Panc1 (cell line): ENCODE measurements around the gene UBXN11. TPM values are rescaled to one million over a fixed set of nuclear protein-coding genes. Genes with fewer than 3 reads are reported as not detected.
A peak's percentile ranks its signal among the peaks of the same experiment; 100 is the strongest.

ENCODE experiments used
- ATAC-seq: fragments of 200-7000 bp; cut with Tn5 transposase; 2 replicates; pipeline ENCODE4 v1.9.1; 2020; ENCODE audit warnings: mild to moderate bottlenecking, moderate library complexity
- BruUV-seq: library from RNA; stranded (reverse); fragments of 400-500 nt; replicated peaks from 2 replicates; lab custom pipeline; 2021; lab: Mats Ljungman, UMichigan
- CTCF ChIA-PET: fragments of 300-600 bp; sonication (Branson Sonifier 250); formaldehyde crosslinking; loops from one replicate; lab custom pipeline; 2022; ENCODE audit warnings: antibody characterized with exemption; lab: Charles Lee
- POLR2A ChIA-PET: fragments of 300-600 bp; sonication (Branson Sonifier 250); formaldehyde crosslinking; loops from one replicate; lab custom pipeline; 2022; ENCODE audit warnings: antibody characterized with exemption; lab: Charles Lee
- DNase-seq: peaks from one replicate; pipeline ENCODE4 v3.0.0-alpha.2; 2010; ENCODE audit warnings: low read depth, low spot score
- H3K27ac ChIP-seq: 2 replicates; pipeline ENCODE4 v1.5.1; 2011; ENCODE audit warnings: mild to moderate bottlenecking, low read length, inconsistent platforms
- H3K27me3 ChIP-seq: fragments of 200-500 bp; sonication (Bioruptor generic); 2 replicates; pipeline ENCODE4 v1.6.0; 2014; ENCODE audit warnings: low read length, inconsistent platforms; ENCODE audit not compliant: control insufficient read depth, insufficient read depth
- H3K36me3 ChIP-seq: fragments of 200-500 bp; sonication (Bioruptor generic); 2 replicates; pipeline ENCODE4 v1.5.1; 2014; ENCODE audit warnings: inconsistent platforms, mild to moderate bottlenecking, low read length, moderate library complexity; ENCODE audit not compliant: control insufficient read depth, insufficient read depth
- H3K4me1 ChIP-seq: 2 replicates; pipeline ENCODE4 v1.5.1; 2011; ENCODE audit warnings: inconsistent platforms, mild to moderate bottlenecking, low read length, moderate library complexity; ENCODE audit not compliant: control insufficient read depth, insufficient read depth
- H3K4me3 ChIP-seq, 2 experiments: 2 replicates each; pipeline ENCODE4 v1.5.1; 2011 to 2012; ENCODE audit warnings: low read depth in 2 of 2, low read length in 2 of 2, mild to moderate bottlenecking in 2 of 2, inconsistent platforms in 1 of 2, moderate library complexity in 1 of 2
- H3K9me3 ChIP-seq: fragments of 200-500 bp; sonication (Bioruptor generic); 2 replicates; pipeline ENCODE4 v1.5.1; 2014; ENCODE audit warnings: low read depth, mild to moderate bottlenecking, inconsistent platforms, low read length, moderate library complexity; ENCODE audit not compliant: control insufficient read depth, insufficient read depth
- POLR2AphosphoS5 ChIP-seq: IDR thresholded peaks from 2 replicates; pipeline ENCODE4 v1.6.1; 2012; ENCODE audit warnings: mild to moderate bottlenecking, low read depth, low read length, moderate library complexity
- SIN3A ChIP-seq: IDR thresholded peaks from 2 replicates; pipeline ENCODE4 v1.6.1; 2012; ENCODE audit warnings: low read depth, mild to moderate bottlenecking, low read length, moderate library complexity, borderline replicate concordance; ENCODE audit not compliant: insufficient read depth
- TCF7L2 ChIP-seq: IDR thresholded peaks from 2 replicates; pipeline ENCODE4 v1.6.1; 2011; ENCODE audit warnings: mild to moderate bottlenecking, low read depth, low read length, inconsistent platforms
- in situ Hi-C: cut with HindIII; loops from 2 replicates; pipeline ENCODE4 v1.10.0; 2016; ENCODE audit warnings: low sequenced_read_pairs, low pct_unique_long_range_greater_than_20kb
- intact Hi-C: fragments of 100-400 bp; cut with micrococcal nuclease; formaldehyde crosslinking; loops from one replicate; pipeline ENCODE4 v1.10.0; 2022; ENCODE audit not compliant: unreplicated experiment
- total RNA-seq: library from RNA; stranded (reverse); gene quantifications from one replicate; pipeline ENCODE4 v1.2.1, GENCODE V29; 2021; ENCODE audit not compliant: unreplicated experiment
- TF ChIP-seq, protein P1 (sequence below): fragments of 450-650 bp; IDR thresholded peaks from 2 replicates; pipeline ENCODE4 v1.5.1; 2017; ENCODE audit warnings: mild to moderate bottlenecking
- TF ChIP-seq, protein P2 (sequence below), 2 experiments: IDR thresholded peaks; 2 replicates each; pipeline ENCODE4 v1.6.1; 2011 to 2012; ENCODE audit warnings: low read depth in 2 of 2, control low read depth in 1 of 2, low read length in 1 of 2, mild to moderate bottlenecking in 1 of 2, moderate library complexity in 1 of 2; ENCODE audit not compliant: insufficient read depth in 1 of 2

UBXN11 gene
- total RNA-seq, 1 experiment from 2014 or later = 23.7 TPM

DNA sequence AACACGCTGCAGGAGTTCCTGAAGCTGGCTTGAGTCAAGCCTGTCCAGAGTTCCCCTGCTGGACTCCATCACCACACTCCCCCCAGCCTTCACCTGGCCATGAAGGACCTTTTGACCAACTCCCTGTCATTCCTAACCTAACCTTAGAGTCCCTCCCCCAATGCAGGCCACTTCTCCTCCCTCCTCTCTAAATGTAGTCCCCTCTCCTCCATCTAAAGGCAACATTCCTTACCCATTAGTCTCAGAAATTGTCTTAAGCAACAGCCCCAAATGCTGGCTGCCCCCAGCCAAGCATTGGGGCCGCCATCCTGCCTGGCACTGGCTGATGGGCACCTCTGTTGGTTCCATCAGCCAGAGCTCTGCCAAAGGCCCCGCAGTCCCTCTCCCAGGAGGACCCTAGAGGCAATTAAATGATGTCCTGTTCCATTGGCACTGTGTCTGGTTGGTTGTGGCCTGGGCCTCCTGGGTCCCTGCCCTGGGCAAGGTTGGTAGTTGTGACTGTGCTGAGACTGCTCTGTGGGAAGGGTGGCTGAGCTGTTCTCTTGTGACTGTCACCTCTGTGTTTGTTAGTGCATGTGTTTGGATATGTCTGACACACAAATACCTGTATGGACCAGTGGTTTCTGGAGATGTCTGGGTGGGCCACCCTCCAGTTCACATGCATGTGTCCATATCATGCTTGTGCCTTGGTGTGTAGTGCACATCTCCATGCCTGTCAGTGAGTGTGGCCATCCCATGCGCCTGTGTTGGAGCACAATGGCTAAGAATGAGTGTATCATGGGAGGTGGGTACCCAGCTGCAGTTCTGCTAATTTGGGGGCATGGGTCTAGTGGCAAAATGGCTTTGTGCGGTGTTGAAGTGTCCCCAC is 25.1 kb downstream of the UBXN11 start:
- Histone ChIP-seq H3K4me3 (peak overlapping the region; percentile 78; a peak in 3 of 4 replicates), H3K27ac (peak overlapping the region; percentile 18; the same call in 1 of the 2 replicates), H3K4me1 (peaks cover 55% of the 10 kb centered on the region), H3K9me3 (no peaks in the 10 kb centered on the region), H3K27me3 (no peaks in the 10 kb centered on the region), H3K36me3 (peaks cover 10% of the 10 kb centered on the region)
- in situ Hi-C loops (no loop called here), intact Hi-C loops (no loop called here)
- no peak for DNase-seq
- TF ChIP-seq, protein P1, sequence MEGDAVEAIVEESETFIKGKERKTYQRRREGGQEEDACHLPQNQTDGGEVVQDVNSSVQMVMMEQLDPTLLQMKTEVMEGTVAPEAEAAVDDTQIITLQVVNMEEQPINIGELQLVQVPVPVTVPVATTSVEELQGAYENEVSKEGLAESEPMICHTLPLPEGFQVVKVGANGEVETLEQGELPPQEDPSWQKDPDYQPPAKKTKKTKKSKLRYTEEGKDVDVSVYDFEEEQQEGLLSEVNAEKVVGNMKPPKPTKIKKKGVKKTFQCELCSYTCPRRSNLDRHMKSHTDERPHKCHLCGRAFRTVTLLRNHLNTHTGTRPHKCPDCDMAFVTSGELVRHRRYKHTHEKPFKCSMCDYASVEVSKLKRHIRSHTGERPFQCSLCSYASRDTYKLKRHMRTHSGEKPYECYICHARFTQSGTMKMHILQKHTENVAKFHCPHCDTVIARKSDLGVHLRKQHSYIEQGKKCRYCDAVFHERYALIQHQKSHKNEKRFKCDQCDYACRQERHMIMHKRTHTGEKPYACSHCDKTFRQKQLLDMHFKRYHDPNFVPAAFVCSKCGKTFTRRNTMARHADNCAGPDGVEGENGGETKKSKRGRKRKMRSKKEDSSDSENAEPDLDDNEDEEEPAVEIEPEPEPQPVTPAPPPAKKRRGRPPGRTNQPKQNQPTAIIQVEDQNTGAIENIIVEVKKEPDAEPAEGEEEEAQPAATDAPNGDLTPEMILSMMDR = no peak
- TF ChIP-seq, protein P2, sequence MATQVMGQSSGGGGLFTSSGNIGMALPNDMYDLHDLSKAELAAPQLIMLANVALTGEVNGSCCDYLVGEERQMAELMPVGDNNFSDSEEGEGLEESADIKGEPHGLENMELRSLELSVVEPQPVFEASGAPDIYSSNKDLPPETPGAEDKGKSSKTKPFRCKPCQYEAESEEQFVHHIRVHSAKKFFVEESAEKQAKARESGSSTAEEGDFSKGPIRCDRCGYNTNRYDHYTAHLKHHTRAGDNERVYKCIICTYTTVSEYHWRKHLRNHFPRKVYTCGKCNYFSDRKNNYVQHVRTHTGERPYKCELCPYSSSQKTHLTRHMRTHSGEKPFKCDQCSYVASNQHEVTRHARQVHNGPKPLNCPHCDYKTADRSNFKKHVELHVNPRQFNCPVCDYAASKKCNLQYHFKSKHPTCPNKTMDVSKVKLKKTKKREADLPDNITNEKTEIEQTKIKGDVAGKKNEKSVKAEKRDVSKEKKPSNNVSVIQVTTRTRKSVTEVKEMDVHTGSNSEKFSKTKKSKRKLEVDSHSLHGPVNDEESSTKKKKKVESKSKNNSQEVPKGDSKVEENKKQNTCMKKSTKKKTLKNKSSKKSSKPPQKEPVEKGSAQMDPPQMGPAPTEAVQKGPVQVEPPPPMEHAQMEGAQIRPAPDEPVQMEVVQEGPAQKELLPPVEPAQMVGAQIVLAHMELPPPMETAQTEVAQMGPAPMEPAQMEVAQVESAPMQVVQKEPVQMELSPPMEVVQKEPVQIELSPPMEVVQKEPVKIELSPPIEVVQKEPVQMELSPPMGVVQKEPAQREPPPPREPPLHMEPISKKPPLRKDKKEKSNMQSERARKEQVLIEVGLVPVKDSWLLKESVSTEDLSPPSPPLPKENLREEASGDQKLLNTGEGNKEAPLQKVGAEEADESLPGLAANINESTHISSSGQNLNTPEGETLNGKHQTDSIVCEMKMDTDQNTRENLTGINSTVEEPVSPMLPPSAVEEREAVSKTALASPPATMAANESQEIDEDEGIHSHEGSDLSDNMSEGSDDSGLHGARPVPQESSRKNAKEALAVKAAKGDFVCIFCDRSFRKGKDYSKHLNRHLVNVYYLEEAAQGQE (IDR thresholded peaks at IDR 0.05; ENCODE audit: insufficient read depth in 1 of 2, low read depth in 2 of 2, low read length in 1 of 2) = no peak
- TF ChIP-seq POLR2AphosphoS5 (0 out of 2 replicates have a peak, but pooled peaks have one; percentile 10), TCF7L2 (no peak), SIN3A (no peak)
- ChIA-PET CTCF (interaction anchor here (0.8 kb wide), 2 partner anchors 30 to 46 kb away, joined by 3 to 6 read pairs; no protein-coding TSS in a partner anchor), POLR2A (no interaction called here)
- BruUV-seq = TSS peak; percentile 99
- ATAC-seq = no peak

DNA sequence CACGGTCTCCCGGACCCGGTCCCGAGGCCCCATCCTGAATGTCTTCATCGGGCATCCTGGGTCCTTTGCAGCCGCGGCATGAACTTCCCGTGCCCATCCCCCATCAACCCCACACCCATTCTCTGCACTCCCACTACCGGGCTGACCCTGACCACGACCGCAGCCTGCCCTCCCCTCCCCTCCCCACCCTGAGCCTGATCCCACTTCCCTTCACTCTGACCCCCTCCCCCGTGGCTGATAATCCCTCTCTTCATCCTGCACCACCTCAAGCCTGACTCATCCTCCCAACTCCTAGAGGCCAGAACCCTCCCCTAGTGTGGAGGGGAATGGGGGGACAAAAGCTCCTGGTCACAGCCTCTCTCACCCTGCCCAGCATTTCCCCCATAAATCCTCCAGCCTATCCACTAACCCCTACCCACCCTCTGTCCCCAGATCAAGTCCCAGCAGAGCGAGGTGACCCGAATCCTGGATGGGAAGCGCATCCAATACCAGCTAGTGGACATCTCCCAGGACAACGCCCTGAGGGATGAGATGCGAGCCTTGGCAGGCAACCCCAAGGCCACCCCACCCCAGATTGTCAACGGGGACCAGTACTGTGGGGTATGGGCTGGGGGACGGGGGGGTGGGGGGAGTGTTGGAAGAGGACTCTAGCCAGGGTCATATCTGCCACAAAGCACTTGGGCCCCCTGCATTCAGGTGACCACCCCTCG is 25.9 kb downstream of the UBXN11 start:
- Histone ChIP-seq H3K4me1 (peaks cover 62% of the 10 kb centered on the region), H3K9me3 (no peaks in the 10 kb centered on the region), H3K27me3 (no peaks in the 10 kb centered on the region), H3K36me3 (peaks cover 10% of the 10 kb centered on the region), H3K27ac (peak overlapping the region; percentile 96), H3K4me3 (peak overlapping the region; percentile 78)
- ChIA-PET POLR2A (no interaction called here), CTCF (interaction anchor here (0.8 kb wide), 2 partner anchors 31 to 111 kb away, joined by 3 to 4 read pairs; no protein-coding TSS in a partner anchor)
- DNase-seq = no peak
- in situ Hi-C loops (no loop called here), intact Hi-C loops (no loop called here)
- no TSS peak for BruUV-seq
- peak; percentile 0; the same call in 1 of the 2 replicates for ATAC-seq
- no peak; the same call in 1 of the 2 replicates for TF ChIP-seq SIN3A
- no peak for TF ChIP-seq POLR2AphosphoS5
- TF ChIP-seq, protein P2 (IDR thresholded peaks at IDR 0.05; ENCODE audit: insufficient read depth in 1 of 2, low read depth in 2 of 2, low read length in 1 of 2) = no peak
- TF ChIP-seq, protein P1 = no peak
